K562 (cell line): ENCODE data around the gene MECR. TPM values are rescaled to one million over a fixed set of nuclear protein-coding genes. Genes with fewer than 3 reads are reported as not detected.

ENCODE experiments used
- C11orf30 ChIP-seq: fragments of 450-650 bp; IDR thresholded peaks from 2 replicates; pipeline ENCODE4 v1.6.1; 2016; ENCODE audit warnings: low read depth, mild to moderate bottlenecking
- E2F5 ChIP-seq: sonication (generic); formaldehyde crosslinking; IDR thresholded peaks from 2 replicates; pipeline ENCODE4 v1.8.0; 2022; ENCODE audit warnings: mild to moderate bottlenecking, missing genetic modification reagents
- E4F1 ChIP-seq: fragments of 250-450 bp; sonication (Bioruptor Pico); IDR thresholded peaks from 2 replicates; pipeline ENCODE4 v1.5.0; 2021; ENCODE audit warnings: mild to moderate bottlenecking, borderline replicate concordance
- ELK1 ChIP-seq: sonication (generic); formaldehyde crosslinking; IDR thresholded peaks from 2 replicates; pipeline ENCODE4 v1.8.1; 2022; ENCODE audit warnings: missing genetic modification reagents
- HNRNPK ChIP-seq: fragments of 200-400 bp; formaldehyde crosslinking; IDR thresholded peaks from one replicate; pipeline ENCODE4 v1.6.1; 2018; ENCODE audit warnings: mild to moderate bottlenecking, low read depth, low read length; ENCODE audit not compliant: poor library complexity, severe bottlenecking
- IRF2 ChIP-seq: sonication (generic); formaldehyde crosslinking; IDR thresholded peaks from 2 replicates; pipeline ENCODE4 v1.8.1; 2022; ENCODE audit warnings: mild to moderate bottlenecking, missing genetic modification reagents
- L3MBTL2 ChIP-seq: fragments of 450-650 bp; IDR thresholded peaks from 2 replicates; pipeline ENCODE4 v1.6.1; 2016; ENCODE audit warnings: mild to moderate bottlenecking, moderate library complexity
- MAZ ChIP-seq, 2 experiments: fragments of 450-650 bp in 1 of 2; sonication (generic) in 1 of 2; formaldehyde crosslinking; IDR thresholded peaks in 1 of 2; conservative IDR thresholded peaks in 1 of 2; 2 replicates each; pipeline versions ENCODE4 v1.4.0 to v1.5.0; 2020; ENCODE audit warnings: mild to moderate bottlenecking in 1 of 2, missing genetic modification reagents in 1 of 2
- NFATC3 ChIP-seq: fragments of 450-650 bp; IDR thresholded peaks from 2 replicates; pipeline ENCODE4 v1.6.1; 2017; ENCODE audit warnings: mild to moderate bottlenecking
- NUFIP1 ChIP-seq: fragments of 450-650 bp; IDR thresholded peaks from 2 replicates; pipeline ENCODE4 v1.6.1; 2018; ENCODE audit not compliant: partially characterized antibody
- POLR2A ChIP-seq: fragments of 450-650 bp; conservative IDR thresholded peaks from 2 replicates; pipeline ENCODE4 v1.6.1; 2016
- RAD21 ChIP-seq, 2 experiments: fragments of 250-450 bp in 1 of 2; fragments of 450-650 bp in 1 of 2; sonication (Bioruptor Pico) in 1 of 2; formaldehyde crosslinking in 1 of 2; IDR thresholded peaks in 1 of 2; conservative IDR thresholded peaks in 1 of 2; 2 replicates each; pipeline versions ENCODE4 v1.4.0 to v1.8.0; 2020 to 2022; ENCODE audit warnings: mild to moderate bottlenecking in 2 of 2, moderate library complexity in 1 of 2
- RAD51 ChIP-seq: fragments of 450-650 bp; IDR thresholded peaks from 2 replicates; pipeline ENCODE4 v1.7.1; 2016; ENCODE audit warnings: low read depth, mild to moderate bottlenecking, borderline replicate concordance
- RBM25 ChIP-seq: fragments of 200-400 bp; formaldehyde crosslinking; IDR thresholded peaks from 2 replicates; pipeline ENCODE4 v1.6.1; 2018; ENCODE audit warnings: low read length, low read depth, moderate library complexity; ENCODE audit not compliant: severe bottlenecking
- SP2 ChIP-seq: IDR thresholded peaks from 2 replicates; pipeline ENCODE4 v1.6.1; 2011; ENCODE audit warnings: mild to moderate bottlenecking, low read depth, low read length, moderate library complexity; ENCODE audit not compliant: poor library complexity, severe bottlenecking; ENCODE audit errors: extremely low read depth
- ZFX ChIP-seq: sonication (generic); formaldehyde crosslinking; IDR thresholded peaks from 2 replicates; pipeline ENCODE4 v1.8.0; 2022; ENCODE audit warnings: mild to moderate bottlenecking, missing genetic modification reagents, moderate library complexity
- ZNF232 ChIP-seq: sonication (generic); formaldehyde crosslinking; IDR thresholded peaks from 2 replicates; pipeline ENCODE4 v1.8.0; 2022; ENCODE audit warnings: mild to moderate bottlenecking, missing genetic modification reagents
- ZNF24 ChIP-seq: fragments of 450-650 bp; IDR thresholded peaks from 2 replicates; pipeline ENCODE4 v1.6.1; 2016
- ZNF263 ChIP-seq: sonication (generic); formaldehyde crosslinking; IDR thresholded peaks from 2 replicates; pipeline ENCODE4 v1.8.0; 2022; ENCODE audit warnings: mild to moderate bottlenecking, missing genetic modification reagents, borderline replicate concordance
- ZNF436 ChIP-seq: fragments of 250-450, 450-650 bp; sonication (Bioruptor Pico); formaldehyde crosslinking; IDR thresholded peaks from 2 replicates; pipeline ENCODE4 v1.7.0; 2020; ENCODE audit warnings: mild to moderate bottlenecking
- ZNF778 ChIP-seq: fragments of 450-650 bp; formaldehyde crosslinking; IDR thresholded peaks from 2 replicates; pipeline ENCODE4 v1.4.0; 2020; ENCODE audit warnings: mild to moderate bottlenecking, moderate library complexity
- polyA plus RNA-seq, 8 experiments: library from polyadenylated mRNA; depleted of rRNA in 4 of 8; stranded (reverse) in 5 of 8; unstranded in 3 of 8; fragments of >200 nt; fragmentation: Nextera tagmentation in 2 of 8; fragmentation: Illumina TruSeq in 1 of 8; extraction: Ambion mirVana in 2 of 8; extraction: Trizol in 1 of 8; gene quantifications; 2 replicates each; pipeline versions ENCODE4 v1.2.1 to v1.2.3, GENCODE V29; 2011 to 2014; ENCODE audit warnings: inconsistent platforms in 1 of 8, missing spikeins in 1 of 8
- total RNA-seq, 7 experiments: library from RNA; depleted of rRNA in 6 of 7; stranded (reverse); fragments of >200 nt in 6 of 7; fragmentation: Illumina TruSeq in 2 of 7; extraction: Trizol in 2 of 7; gene quantifications; 2 replicates each; pipeline versions ENCODE4 v1.2.1 to v1.2.3, GENCODE V29; 2011 to 2021; ENCODE audit warnings: low replicate concordance in 1 of 7
- TF ChIP-seq, protein P1 (sequence below): sonication (generic); formaldehyde crosslinking; IDR thresholded peaks from 2 replicates; pipeline ENCODE4 v1.8.1; 2023; ENCODE audit warnings: mild to moderate bottlenecking, missing genetic modification reagents

MECR gene
- total and polyA plus RNA-seq, 9 of the 15 experiments (the other 6 are each of a cell fraction or from before 2014, with no cell fraction given), result 10.4 to 58.6 (median 42.9) TPM

DNA sequence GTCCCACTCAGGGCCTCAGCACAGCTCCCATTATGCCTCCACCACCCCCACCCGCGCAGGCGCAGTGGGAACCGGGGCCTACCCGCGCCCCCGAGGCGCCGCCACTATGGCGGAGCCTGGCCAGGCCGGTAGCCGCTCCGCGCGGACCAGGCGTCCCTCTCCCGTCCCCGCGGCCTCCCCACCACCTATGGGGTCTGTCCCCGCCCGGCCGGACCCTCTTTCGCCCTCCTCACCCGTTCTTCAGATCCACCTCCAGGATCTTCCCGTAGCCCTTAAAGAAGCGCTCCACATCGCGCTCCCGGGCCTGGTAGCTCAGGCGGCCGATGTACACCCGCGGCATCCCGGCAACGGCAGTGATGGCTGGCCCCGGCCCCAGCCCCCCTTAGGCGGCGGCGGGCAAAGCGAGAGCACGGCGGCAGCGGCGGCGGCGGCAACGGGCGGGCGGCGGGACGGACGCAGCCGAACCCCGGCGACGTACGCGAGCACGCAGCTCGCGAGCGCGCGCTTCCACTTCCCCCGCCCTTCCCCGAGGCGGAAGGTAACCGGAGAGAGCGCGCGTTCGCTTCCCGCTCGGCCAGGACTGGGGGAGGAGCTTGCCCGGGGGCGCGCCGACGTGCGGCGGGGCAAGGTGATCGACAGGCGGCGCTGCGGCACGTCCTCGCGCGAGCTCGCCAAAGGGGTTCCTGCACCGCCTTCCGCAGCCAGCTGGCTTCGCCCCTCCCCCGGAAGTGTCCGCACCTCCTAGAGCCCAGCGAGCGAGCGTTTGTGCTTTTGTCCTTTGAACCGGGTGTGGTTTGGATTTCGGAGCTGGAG, 49.1 kb downstream of the MECR start, which contains the start of gene SRSF4 (continued):
- peak; percentile 91 to 97 for TF ChIP-seq MAZ (CRISPR knock-in tag; conservative IDR thresholded peaks at IDR 0.05 in 1 of 2, IDR thresholded peaks at IDR 0.05 in 1 of 2)
- TF ChIP-seq RBM25, result peak; percentile 67
- TF ChIP-seq E4F1, result no peak
- TF ChIP-seq ZNF778 (CRISPR knock-in tag), result no peak
- peak; percentile 14; the same call in 1 of the 2 replicates for TF ChIP-seq E2F5 (CRISPR knock-in tag)
- TF ChIP-seq ZNF263 (CRISPR knock-in tag), result peak; percentile 51; the same call in 1 of the 2 replicates
- peak; percentile 100 for TF ChIP-seq ZFX (CRISPR knock-in tag)
- TF ChIP-seq RAD51, result peak; percentile 24; the same call in 1 of the 2 replicates
- TF ChIP-seq, protein P1, sequence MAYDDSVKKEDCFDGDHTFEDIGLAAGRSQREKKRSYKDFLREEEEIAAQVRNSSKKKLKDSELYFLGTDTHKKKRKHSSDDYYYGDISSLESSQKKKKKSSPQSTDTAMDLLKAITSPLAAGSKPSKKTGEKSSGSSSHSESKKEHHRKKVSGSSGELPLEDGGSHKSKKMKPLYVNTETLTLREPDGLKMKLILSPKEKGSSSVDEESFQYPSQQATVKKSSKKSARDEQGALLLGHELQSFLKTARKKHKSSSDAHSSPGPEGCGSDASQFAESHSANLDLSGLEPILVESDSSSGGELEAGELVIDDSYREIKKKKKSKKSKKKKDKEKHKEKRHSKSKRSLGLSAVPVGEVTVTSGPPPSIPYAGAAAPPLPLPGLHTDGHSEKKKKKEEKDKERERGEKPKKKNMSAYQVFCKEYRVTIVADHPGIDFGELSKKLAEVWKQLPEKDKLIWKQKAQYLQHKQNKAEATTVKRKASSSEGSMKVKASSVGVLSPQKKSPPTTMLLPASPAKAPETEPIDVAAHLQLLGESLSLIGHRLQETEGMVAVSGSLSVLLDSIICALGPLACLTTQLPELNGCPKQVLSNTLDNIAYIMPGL (CRISPR knock-in tag), result peak; percentile 93; the same call in 1 of the 2 replicates
- TF ChIP-seq ELK1 (CRISPR knock-in tag), result no peak
- TF ChIP-seq ZNF436 (CRISPR knock-in tag), result 0 out of 2 replicates have a peak, but pooled peaks have one; percentile 1
- TF ChIP-seq L3MBTL2, result peak; percentile 91
- peak; percentile 78 for TF ChIP-seq HNRNPK
- TF ChIP-seq RAD21 (CRISPR knock-in tag; conservative IDR thresholded peaks at IDR 0.05 in 1 of 2, IDR thresholded peaks at IDR 0.05 in 1 of 2), result peak; percentile 51 to 70
- TF ChIP-seq C11orf30, result 0 out of 2 replicates have a peak, but pooled peaks have one; percentile 40
- TF ChIP-seq SP2, result no peak
- TF ChIP-seq ZNF232 (CRISPR knock-in tag), result peak; percentile 82; the same call in 1 of the 2 replicates
- no peak for TF ChIP-seq NFATC3
- TF ChIP-seq IRF2 (CRISPR knock-in tag), result peak; percentile 80; the same call in 1 of the 2 replicates
- peak; percentile 47; the same call in 1 of the 2 replicates for TF ChIP-seq ZNF24
- no peak for TF ChIP-seq NUFIP1
- TF ChIP-seq POLR2A, result peak; percentile 94
